GM12878 (cell line): ENCODE results near the gene SUMF1.
A peak's percentile ranks its signal among the peaks of the same experiment; 100 is the strongest.

Source experiments
- BHLHE40 ChIP-seq, 2 experiments: fragments of 450-650 bp in 1 of 2; IDR thresholded peaks; 2 replicates each; pipeline ENCODE4 v1.6.1; 2011 to 2017; ENCODE audit warnings: low read depth in 2 of 2, borderline replicate concordance in 1 of 2, improper control_type of control experiment in 1 of 2, low read length in 1 of 2, mild to moderate bottlenecking in 1 of 2
- ETV6 ChIP-seq, 2 experiments: fragments of 450-650 bp in 1 of 2; IDR thresholded peaks in 1 of 2; conservative IDR thresholded peaks in 1 of 2; 2 replicates each; pipeline ENCODE4 v1.6.1; 2014; ENCODE audit warnings: antibody characterized with exemption in 1 of 2, borderline replicate concordance in 1 of 2, low read depth in 1 of 2, mild to moderate bottlenecking in 1 of 2, moderate library complexity in 1 of 2
- HDAC2 ChIP-seq: fragments of 200-600 bp; sonication (generic); IDR thresholded peaks from 2 replicates; pipeline ENCODE4 v1.6.1; 2017
- NBN ChIP-seq: fragments of 450-650 bp; IDR thresholded peaks from 2 replicates; pipeline ENCODE4 v1.6.1; 2016
- POLR2A ChIP-seq: IDR thresholded peaks from 2 replicates; pipeline ENCODE4 v1.6.1; 2011; ENCODE audit warnings: low read depth, mild to moderate bottlenecking, low read length
- POLR2AphosphoS2 ChIP-seq: IDR thresholded peaks from 2 replicates; pipeline ENCODE4 v1.6.1; 2011; ENCODE audit warnings: low read depth, mild to moderate bottlenecking, low read length, improper control_type of control experiment, moderate library complexity
- POLR2AphosphoS5 ChIP-seq: IDR thresholded peaks from 2 replicates; pipeline ENCODE4 v1.6.1; 2011; ENCODE audit warnings: mild to moderate bottlenecking, low read length, inconsistent platforms
- RFX5 ChIP-seq: IDR thresholded peaks from 2 replicates; pipeline ENCODE4 v1.6.1; 2011; ENCODE audit warnings: low read depth, low read length, improper control_type of control experiment
- ZNF24 ChIP-seq: fragments of 450-650 bp; IDR thresholded peaks from 2 replicates; pipeline ENCODE4 v1.6.1; 2017; ENCODE audit warnings: antibody characterized with exemption, mild to moderate bottlenecking
- TF ChIP-seq, protein P1 (sequence below): IDR thresholded peaks from 2 replicates; pipeline ENCODE4 v1.6.1; 2011; ENCODE audit warnings: low read depth, low read length, improper control_type of control experiment, borderline replicate concordance
- TF ChIP-seq, protein P2 (sequence below): fragments of 450-650 bp; IDR thresholded peaks from 2 replicates; pipeline ENCODE4 v1.6.1; 2018; ENCODE audit warnings: borderline replicate concordance, mild to moderate bottlenecking; ENCODE audit not compliant: partially characterized antibody
- TF ChIP-seq, protein P3 (sequence below): IDR thresholded peaks from 2 replicates; pipeline ENCODE4 v1.6.1; 2011; ENCODE audit warnings: borderline replicate concordance, low read depth, mild to moderate bottlenecking, moderate library complexity, mixed read lengths, low read length; ENCODE audit not compliant: insufficient read depth; ENCODE audit errors: extremely low read length

DNA sequence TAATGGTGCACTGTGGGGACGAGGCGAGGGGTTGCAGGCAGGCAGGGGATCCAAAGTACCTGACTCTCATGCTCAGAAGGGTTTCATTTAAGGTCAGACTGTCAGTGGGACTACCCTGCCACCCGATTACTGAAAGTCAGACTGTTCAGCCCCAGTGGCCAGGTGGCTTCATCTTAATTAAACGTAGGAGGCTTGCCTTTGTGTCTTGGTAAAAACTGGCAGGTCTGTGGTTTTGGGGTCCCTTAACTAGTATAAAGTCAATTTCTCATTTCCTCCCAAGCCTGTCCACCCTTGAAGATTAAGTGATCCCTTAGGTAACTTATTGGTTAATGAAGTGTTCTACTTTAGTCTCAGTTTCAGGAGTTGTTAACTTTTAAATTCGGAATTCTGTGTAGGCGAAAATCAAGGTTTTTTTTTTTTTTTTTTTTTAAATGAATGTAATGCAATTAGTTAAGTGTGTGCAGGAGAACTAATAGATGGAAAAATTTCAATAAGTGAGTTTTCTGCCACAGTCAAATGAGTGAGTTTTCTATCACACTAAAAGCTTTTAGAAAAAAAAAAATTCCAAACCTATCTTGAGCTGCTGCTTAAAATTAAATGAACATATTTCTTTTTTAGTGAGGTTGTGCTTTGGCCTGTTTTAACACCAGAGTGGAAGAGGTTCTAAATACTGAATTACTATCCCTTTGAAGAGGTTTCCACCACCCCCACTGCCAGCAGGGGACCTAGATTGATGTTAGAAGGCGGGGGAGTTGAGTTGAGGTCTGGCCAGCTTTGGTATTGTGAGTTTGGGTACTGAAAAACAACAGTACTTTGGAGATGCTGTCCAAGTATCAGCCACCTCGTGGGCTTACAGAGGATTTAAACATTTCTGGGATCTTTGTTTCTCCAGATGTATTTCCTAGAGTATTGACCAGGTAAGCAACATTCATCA is 41.2 kb upstream of the SUMF1 start:
- peak; percentile 78 for TF ChIP-seq ZNF24
- TF ChIP-seq BHLHE40 (IDR thresholded peaks at IDR 0.05; ENCODE audit: borderline replicate concordance in 1 of 2, low read depth in 2 of 2, low read length in 1 of 2): peak; percentile 82 to 84
- TF ChIP-seq, protein P1, sequence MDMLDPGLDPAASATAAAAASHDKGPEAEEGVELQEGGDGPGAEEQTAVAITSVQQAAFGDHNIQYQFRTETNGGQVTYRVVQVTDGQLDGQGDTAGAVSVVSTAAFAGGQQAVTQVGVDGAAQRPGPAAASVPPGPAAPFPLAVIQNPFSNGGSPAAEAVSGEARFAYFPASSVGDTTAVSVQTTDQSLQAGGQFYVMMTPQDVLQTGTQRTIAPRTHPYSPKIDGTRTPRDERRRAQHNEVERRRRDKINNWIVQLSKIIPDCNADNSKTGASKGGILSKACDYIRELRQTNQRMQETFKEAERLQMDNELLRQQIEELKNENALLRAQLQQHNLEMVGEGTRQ: no peak
- TF ChIP-seq RFX5: no peak
- TF ChIP-seq NBN: peak; percentile 97
- TF ChIP-seq POLR2AphosphoS5: no peak
- TF ChIP-seq, protein P2, sequence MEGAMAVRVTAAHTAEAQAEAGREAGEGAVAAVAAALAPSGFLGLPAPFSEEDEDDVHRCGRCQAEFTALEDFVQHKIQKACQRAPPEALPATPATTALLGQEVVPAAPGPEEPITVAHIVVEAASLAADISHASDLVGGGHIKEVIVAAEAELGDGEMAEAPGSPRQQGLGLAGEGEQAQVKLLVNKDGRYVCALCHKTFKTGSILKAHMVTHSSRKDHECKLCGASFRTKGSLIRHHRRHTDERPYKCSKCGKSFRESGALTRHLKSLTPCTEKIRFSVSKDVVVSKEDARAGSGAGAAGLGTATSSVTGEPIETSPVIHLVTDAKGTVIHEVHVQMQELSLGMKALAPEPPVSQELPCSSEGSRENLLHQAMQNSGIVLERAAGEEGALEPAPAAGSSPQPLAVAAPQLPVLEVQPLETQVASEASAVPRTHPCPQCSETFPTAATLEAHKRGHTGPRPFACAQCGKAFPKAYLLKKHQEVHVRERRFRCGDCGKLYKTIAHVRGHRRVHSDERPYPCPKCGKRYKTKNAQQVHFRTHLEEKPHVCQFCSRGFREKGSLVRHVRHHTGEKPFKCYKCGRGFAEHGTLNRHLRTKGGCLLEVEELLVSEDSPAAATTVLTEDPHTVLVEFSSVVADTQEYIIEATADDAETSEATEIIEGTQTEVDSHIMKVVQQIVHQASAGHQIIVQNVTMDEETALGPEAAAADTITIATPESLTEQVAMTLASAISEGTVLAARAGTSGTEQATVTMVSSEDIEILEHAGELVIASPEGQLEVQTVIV: no peak
- no peak for TF ChIP-seq POLR2AphosphoS2
- no peak for TF ChIP-seq HDAC2
- TF ChIP-seq, protein P3, sequence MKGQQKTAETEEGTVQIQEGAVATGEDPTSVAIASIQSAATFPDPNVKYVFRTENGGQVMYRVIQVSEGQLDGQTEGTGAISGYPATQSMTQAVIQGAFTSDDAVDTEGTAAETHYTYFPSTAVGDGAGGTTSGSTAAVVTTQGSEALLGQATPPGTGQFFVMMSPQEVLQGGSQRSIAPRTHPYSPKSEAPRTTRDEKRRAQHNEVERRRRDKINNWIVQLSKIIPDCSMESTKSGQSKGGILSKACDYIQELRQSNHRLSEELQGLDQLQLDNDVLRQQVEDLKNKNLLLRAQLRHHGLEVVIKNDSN: no peak
- TF ChIP-seq POLR2A: no peak
- TF ChIP-seq ETV6 (conservative IDR thresholded peaks at IDR 0.05 in 1 of 2, IDR thresholded peaks at IDR 0.05 in 1 of 2; ENCODE audit: borderline replicate concordance in 1 of 2, low read depth in 1 of 2): peak in 1 of 2 experiments; percentile 79; a peak in 2 of 4 replicates
